Left forelimb (tissue), 1 donor: ENCODE data around the gene PLCG2.
"Not testable (repeated sequence)": the region's sequence is repeated elsewhere in the genome, so short reads cannot be mapped to it uniquely, and the experiment has no call there.

ENCODE experiments used
- DNase-seq: peaks from one replicate; pipeline ENCODE4 v3.0.0-alpha.2; 2018; ENCODE audit warnings: low spot score

PLCG2 gene

GRCh38 chr16:81877490-81877889, 98.4 kb downstream of the PLCG2 start:
- DNase-seq: not testable (repeated sequence)

- no peak for DNase-seq
Observed at GRCh38 chr16:81878529-81878928, 99.4 kb downstream of the PLCG2 start.

GRCh38 chr16:81879625-81880024, 100.5 kb downstream of the PLCG2 start:
- no peak for DNase-seq

DNA sequence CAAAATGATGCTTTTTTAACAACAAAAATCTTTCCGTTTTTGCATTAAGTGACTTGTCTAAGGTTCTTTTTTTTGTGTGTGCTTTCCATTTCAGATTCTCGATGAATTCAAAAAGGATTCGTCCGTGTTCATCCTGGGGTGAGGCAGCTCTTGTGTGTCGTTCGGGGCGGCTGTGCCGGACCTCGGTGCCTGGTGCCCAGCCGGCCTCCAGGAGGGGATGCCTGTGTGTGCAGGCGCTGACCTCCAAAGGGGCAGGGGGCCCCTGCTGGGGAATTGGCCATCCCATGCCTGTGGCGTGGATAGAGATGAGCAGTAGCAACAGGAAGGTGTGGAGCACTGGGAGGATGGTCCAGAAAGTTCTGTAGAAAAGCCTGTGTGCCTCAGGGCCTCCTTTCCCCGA, 101.7 kb downstream of the PLCG2 start:
- no peak for DNase-seq

DNA sequence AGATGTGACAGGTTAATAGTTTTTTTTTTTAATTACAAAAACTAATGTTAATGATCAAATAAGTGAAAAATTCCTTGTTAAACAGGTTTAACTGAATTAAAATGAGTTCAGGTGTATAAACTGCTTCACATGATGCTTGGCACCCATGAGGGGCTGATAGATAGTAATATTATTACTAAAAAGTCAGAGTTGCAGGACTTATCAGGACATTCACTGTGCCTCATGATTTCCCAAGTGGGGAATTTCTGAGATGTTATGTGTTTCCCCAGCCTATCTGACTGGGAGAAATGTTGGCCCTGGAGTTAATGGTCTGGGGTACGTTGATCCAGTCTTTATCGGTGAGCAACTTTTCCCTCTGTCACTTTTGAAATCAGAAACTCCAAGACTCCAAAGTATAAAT, 102.1 kb downstream of the PLCG2 start:
- no peak for DNase-seq

DNA sequence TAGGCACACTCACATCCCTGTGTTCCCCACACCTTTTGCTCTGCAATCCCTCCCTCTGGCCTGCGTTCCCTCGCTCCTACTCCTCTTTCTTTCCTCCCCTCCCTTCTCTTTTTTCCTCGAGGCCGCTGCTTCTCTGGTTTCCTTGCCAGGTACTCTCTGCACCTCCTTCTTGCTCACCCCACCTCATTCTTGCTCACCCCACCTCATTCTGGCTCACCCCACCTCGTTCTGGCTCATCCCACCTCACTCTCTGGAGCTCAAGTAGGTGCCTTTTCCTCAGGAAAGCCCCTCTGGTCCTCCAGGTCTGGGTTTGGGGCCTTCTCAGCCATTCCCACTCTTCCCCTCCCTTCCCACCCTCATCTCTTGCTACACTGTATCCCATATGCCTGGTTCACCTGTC, 103.5 kb downstream of the PLCG2 start:
- DNase-seq: no peak

DNA sequence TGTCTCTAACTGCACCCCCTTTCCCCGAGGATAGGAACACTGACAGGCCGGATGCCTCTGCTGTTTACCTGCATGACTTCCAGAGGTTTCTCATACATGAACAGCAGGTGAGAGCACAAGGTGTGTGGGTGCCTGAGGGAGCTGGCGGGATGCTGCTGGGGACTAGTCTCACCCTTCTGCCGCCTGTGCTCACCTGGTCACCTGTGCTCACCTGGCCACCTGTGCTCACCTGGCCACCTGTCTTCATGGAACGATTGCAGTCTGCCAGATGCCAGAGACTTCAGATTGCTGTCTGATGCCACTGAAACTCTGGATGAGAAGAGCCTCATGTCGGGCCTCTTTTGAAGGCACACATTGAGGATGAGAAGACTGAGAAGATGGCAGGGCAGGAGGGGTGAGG, 104.1 kb downstream of the PLCG2 start:
- no peak for DNase-seq

GRCh38 chr16:81885976-81886586, 107.0 kb downstream of the PLCG2 start:
- DNase-seq: no peak

DNA sequence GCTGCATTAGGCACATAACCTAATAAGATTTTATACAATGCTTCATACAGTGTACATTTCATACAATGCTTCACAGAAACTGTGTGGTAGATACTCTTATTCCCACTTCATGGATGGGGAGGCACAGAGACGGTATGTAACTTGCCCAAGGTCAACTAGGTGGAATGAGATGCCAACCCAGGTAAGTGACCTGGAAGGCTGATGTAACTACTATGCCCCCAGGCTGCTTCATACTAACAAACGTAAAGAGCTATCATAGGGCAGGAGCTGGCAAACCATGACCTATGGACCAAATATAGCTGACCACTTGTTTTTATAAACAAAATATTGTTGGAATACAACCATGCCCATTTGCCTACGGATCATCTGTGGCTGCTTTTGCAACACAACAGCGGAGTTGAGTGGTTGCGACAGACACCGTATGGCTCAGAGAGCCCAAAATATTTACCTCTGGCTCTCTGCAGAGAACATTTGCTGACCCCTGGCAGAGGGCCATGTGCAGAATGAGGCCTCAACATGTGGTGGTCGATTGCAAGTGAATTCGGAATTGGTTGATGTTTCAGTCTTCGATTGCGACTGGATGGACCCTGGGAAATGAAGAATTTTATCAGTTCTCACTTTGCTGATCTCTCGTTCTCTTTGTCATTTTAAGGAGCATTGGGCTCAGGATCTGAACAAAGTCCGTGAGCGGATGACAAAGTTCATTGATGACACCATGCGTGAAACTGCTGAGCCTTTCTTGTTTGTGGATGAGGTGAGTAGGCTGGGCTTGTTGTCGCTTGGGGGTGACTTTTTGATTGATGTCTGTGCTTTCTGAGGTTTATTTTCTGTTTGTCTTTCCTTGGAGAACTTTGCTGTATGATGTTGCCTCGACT, 109.7 kb downstream of the PLCG2 start:
- no peak for DNase-seq

DNA sequence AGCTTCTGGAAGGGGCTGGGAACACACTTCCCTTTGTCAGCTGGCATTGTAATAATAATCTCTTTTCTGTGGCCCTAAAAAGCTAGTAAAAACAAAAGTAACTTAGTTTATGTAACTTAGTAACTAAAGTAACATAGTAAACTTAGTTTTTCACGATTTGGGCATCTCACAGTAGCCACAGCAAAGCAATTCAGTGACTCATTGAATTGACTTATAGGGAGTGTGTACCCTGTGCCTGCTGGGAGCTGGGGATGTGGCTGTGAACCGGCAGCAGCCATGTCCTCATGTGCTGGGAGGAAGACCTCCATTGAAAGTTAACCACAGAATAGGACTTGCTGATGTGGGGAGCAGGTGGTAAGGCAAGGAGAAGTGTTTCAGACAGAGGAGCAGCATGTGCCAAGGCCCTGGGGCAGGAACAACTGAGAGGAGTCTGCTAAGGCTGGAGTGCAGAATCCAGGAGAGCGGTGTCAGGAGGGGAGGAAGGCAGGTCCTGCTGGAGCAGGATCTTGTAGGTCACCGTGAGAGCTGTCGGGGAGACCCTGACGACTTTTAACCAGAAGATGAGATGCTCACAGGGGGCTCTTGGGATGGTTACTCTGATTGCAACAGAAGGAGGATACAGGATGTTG, 112.8 kb downstream of the PLCG2 start:
- no peak for DNase-seq

GRCh38 chr16:81894592-81894991, 115.5 kb downstream of the PLCG2 start:
- no peak for DNase-seq

DNA sequence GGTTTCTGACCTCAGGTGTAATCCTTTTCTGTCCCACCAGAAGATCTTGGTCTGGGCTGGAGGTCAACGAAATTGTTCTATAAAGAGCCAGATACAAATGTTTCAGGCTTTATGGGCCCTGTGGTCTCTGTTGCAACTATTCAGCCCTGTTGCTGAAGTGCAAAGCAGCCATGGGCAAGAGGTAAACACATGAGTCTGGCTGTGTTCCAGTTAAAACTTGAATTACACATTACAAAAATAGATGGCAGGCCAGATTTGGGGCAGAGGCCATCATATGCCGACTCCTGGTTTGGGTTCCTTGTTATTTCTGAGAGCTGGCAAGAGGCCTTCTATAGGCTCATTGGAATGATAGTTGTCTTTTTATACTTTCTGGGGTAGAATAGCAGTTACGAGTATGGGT, 117.8 kb downstream of the PLCG2 start:
- no peak for DNase-seq

- DNase-seq: no peak
Observed at GRCh38 chr16:81899601-81900000, 120.5 kb downstream of the PLCG2 start.

DNA sequence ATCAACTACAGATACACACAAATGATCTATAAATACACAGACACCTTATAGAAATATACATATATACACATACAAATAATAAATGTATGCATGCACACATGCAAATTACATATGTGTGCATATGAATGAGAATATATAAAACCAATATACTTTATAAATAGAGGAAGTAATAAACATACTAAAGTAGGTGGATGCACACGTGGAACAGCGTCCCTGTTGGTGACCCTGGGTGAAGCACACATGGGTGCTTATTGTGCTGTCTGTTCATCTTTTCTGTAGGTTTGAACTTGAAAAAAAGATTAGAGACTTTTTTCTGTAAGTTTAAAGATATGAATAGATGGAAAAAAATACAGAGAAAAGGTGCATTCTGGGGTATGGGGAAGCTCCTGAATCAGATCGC, 120.9 kb downstream of the PLCG2 start:
- DNase-seq: no peak

DNA sequence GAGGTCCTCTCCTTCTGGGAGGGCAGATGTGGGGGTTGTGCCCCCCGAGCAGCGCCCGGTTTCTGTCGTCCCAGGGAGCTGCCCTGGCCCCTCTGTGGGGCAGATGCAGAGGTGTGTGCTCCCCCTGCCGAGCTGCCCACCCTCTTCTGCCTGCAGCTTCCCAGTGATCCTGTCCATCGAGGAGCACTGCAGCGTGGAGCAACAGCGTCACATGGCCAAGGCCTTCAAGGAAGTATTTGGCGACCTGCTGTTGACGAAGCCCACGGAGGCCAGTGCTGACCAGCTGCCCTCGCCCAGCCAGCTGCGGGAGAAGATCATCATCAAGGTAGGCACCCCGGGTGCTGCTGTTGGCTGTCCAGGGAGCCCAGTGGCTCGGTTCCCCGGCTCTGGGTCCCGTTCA, 121.4 kb downstream of the PLCG2 start:
- DNase-seq: no peak

DNA sequence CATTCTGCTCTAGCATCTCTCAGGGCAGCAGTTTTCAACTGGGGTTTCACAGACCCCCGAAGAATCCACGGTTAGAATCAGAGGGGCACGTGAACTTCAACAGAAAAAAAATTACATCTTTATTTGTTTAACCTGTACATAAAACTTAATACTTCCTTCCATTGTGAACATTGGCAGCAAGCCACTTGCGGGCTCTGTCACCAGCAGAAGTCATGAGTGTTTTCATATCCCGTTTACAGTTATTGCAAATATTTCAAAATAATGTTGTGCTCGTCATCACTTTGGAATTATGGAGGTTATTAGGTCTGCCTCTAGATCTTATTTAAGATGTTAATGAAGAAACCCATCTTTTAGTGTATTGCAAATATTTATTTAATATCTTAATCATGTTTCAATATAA, 122.4 kb downstream of the PLCG2 start:
- no peak for DNase-seq

DNA sequence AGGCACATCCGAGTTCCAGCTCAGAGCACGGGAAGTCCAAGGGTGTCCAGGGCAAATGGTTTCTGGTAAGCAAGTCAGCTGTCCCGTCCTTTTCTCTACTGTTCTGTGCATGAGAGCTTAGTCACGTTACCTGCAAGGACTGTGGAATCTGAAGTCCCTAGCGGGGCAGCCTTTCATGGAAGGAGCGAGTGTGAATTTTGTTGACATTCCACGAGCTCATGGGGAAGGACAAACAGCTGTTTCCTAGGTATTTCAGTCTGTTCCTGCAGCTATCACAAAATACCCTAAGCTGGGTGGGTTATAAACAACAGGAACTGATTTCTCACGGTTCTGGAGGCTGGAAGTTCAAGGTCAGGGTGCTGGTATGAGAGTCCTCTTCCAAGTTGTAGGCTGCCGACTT, 122.9 kb downstream of the PLCG2 start:
- DNase-seq: no peak

DNA sequence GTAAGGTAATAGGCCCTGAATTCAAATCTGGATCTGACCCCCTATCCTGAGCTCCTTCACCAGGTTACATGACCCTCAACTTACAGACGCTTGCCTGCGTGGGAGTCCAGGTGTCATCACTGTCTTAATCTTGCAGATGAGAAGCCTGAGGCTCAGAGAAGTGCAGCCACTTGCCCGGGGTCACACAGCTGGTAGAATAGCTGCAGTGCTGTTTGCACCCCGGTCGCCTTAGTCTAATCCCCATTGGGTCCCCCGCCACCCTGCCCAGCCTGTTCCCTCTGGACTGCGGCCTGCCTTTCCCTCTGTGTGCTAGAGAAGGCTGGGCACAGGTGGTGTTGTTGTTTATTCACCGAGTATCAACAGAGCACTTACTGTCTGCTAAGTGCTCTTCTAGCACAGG, 125.2 kb downstream of the PLCG2 start:
- DNase-seq: no peak

DNA sequence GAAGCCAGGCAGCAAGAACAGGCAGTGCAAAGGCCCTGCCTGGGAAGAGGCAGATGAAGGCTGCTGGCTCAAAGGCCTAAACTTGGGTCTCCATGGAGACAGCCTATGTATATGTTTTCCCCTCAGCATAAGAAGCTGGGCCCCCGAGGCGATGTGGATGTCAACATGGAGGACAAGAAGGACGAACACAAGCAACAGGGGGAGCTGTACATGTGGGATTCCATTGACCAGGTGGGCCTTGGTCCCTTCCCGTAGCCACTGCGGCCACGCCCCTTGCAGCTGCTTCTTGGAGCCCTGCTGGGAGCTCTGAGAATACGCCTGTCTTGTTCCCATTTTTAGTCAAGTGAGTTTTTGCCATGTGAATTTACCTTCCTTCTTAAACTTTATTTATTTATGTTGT, 126.2 kb downstream of the PLCG2 start:
- DNase-seq: no peak

DNA sequence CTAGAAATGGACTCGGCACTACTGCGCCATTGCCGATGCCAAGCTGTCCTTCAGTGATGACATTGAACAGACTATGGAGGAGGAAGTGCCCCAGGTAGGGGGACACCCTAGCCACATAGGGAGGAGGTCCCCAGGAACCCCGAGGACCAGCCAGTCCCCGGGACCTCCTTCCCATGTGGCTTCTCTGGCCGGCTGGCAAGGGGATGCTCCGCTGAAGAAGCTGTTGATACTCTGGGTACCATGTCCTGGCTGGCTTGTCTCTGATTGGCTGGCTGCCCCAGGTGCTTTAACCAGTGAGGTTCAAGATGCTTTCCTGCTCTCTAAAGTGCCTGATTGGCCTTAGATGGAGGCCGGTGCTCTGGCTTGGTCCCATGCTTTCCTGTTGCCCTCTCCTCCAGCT, 128.6 kb downstream of the PLCG2 start:
- DNase-seq: no peak

GRCh38 chr16:81908466-81909262, 129.6 kb downstream of the PLCG2 start:
- DNase-seq: no peak

GRCh38 chr16:81910366-81910885, 131.3 kb downstream of the PLCG2 start:
- DNase-seq: no peak
